GM20000 (cell line): ENCODE data around the gene PRDM16.

Experiments
- DNase-seq: peaks from one replicate; pipeline ENCODE4 v3.0.0; 2012; ENCODE audit warnings: low spot score
- CTCF ChIP-seq: IDR thresholded peaks from 2 replicates; pipeline ENCODE4 v1.5.1; 2012; ENCODE audit warnings: mild to moderate bottlenecking, control low read depth; ENCODE audit errors: extremely low read depth, missing control alignments

PRDM16 gene

GRCh38 chr1:3443807-3444206 is 374.8 kb downstream of the PRDM16 start:
- no peak for TF ChIP-seq CTCF
- DNase-seq = no peak

- no peak for TF ChIP-seq CTCF
- no peak for DNase-seq
These were observed 375.3 kb downstream of the PRDM16 start for GRCh38 chr1:3444298-3444697.

- no peak for TF ChIP-seq CTCF
- no peak for DNase-seq
These were observed 375.7 kb downstream of the PRDM16 start for GRCh38 chr1:3444736-3445135.

GRCh38 chr1:3450202-3450863 is 381.3 kb downstream of the PRDM16 start:
- DNase-seq = no peak

DNA sequence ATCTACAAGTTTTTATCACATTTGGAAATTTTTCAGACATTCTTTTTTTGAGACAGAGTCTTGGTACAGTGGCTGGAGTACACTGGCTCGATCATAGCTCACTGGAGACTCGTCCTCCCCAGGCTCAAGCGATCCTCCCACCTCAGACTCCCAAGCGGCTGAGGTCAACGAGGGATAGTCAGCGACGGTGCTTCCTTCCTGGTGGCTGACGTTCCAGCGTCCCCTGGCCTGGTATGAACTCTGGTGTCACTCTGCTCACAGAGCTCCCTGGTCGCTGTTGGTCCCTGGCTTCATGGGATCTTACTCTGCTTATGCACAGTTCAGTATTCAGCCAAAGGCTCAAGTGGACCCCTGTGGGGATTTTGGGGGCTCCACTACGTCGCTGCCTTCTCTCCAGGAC is 382.0 kb downstream of the PRDM16 start:
- DNase-seq = no peak
- no peak for TF ChIP-seq CTCF

More at GRCh38 chr1:3450202-3450863, 381.3 kb downstream of the PRDM16 start:
- TF ChIP-seq CTCF = no peak

- no peak for DNase-seq
- TF ChIP-seq CTCF = no peak
These were observed 383.2 kb downstream of the PRDM16 start for GRCh38 chr1:3451994-3452865.

DNA sequence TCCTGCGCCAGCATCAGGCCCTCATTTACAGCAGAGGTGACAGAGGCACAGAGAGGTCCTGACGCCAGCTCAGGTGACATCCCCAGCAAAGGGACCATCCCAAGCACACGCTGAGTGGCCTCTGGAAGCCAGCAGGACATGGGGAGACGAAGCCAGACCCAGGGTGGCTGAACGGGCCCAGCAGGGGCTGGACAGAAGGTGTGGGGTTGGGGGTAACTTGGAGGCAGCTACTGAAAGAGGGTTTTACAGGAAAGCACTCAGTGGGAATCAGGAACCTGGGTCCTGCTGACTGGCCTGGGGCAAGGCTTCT is 383.8 kb downstream of the PRDM16 start:
- no peak for TF ChIP-seq CTCF

More for the DNA sequence above, 383.8 kb downstream of the PRDM16 start:
- no peak for DNase-seq
